ENCODE results near the gene FAM53A.

DNA sequence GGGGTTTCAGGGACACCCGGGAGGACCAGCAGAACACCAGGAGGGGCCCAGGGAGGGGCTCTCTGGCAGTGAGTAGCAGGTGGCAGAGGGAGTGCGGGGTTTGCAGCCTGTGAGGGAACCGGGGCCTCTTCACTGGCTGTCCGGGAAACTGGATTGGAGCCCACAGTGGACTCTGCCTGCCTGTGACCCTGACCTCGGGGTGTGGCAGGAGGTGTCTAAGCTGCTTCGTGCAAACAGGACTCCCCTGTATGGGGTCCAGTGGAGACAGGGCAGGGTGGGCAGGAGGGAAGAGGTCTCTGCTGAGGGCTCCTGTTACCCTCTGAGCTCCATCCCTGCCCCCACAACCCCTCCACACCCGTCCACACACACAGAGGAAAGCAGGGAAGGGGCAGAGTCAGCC lies 50.1 kb downstream of the FAM53A start:
- TF ChIP-seq POLR2A (IDR thresholded peaks at IDR 0.05; ENCODE audit: low read length) (no peak), GATA1 (IDR thresholded peaks at IDR 0.05; ENCODE audit: low read depth, low read length) (no peak)

All from erythroblast (primary cell).